LHCN-M2 (cell line): Measurements from ENCODE around the gene SATB2. TPM values are rescaled to one million over a fixed set of nuclear protein-coding genes. Genes with fewer than 3 reads are reported as not detected.

ENCODE experiments used
- DNase-seq: peaks from one replicate; pipeline ENCODE4 v3.0.0-alpha.2; 2012; ENCODE audit warnings: low read depth
- polyA plus RNA-seq: library from polyadenylated mRNA; unstranded; fragments of >200 nt; gene quantifications from one replicate; pipeline ENCODE4 v1.2.1, GENCODE V29; 2012; ENCODE audit warnings: missing spikeins
- total RNA-seq: library from RNA; depleted of rRNA; stranded (reverse); fragments of >200 nt; gene quantifications from 2 replicates; pipeline ENCODE4 v1.2.3, GENCODE V29; 2014; rRNA removed

The SATB2 gene
- total RNA-seq: 9.6 and 10.3 TPM in 2 replicates
- polyA plus RNA-seq: 3.6 TPM

- DNase-seq: peak; percentile 77
These were observed at the start of gene SATB2 for GRCh38 chr2:199457147-199458008. Gene SATB2, minus strand, starts transcription at chr2:199457939. Its CDS starts 1,902 bp downstream, at chr2:199456037.

GRCh38 chr2:199505755-199506403, 48.1 kb upstream of the SATB2 start:
- no peak for DNase-seq

GRCh38 chr2:199503148-199503547, 45.4 kb upstream of the SATB2 start:
- DNase-seq: no peak

- no peak for DNase-seq
These were observed 41.3 kb upstream of the SATB2 start for GRCh38 chr2:199499005-199499404.

GRCh38 chr2:199495147-199495546, 37.4 kb upstream of the SATB2 start:
- peak; percentile 12 for DNase-seq

GRCh38 chr2:199490049-199490448, 32.3 kb upstream of the SATB2 start:
- DNase-seq: no peak

GRCh38 chr2:199488772-199489400, 31.1 kb upstream of the SATB2 start:
- DNase-seq: peak; percentile 59

- peak; percentile 59 for DNase-seq
These were observed 28.1 kb upstream of the SATB2 start for GRCh38 chr2:199485732-199486335.

- DNase-seq: peak; percentile 20
These were observed 27.2 kb upstream of the SATB2 start for GRCh38 chr2:199484927-199485326.

- no peak for DNase-seq
These were observed 23.2 kb upstream of the SATB2 start for GRCh38 chr2:199480966-199481365.

- no peak for DNase-seq
These were observed 19.6 kb upstream of the SATB2 start for GRCh38 chr2:199477277-199477834.

- peak; percentile 58 for DNase-seq
These were observed 13.8 kb upstream of the SATB2 start for GRCh38 chr2:199471443-199472057.

GRCh38 chr2:199470672-199471442, 13.1 kb upstream of the SATB2 start:
- no peak for DNase-seq

- no peak for DNase-seq
These were observed 12.6 kb upstream of the SATB2 start for GRCh38 chr2:199470361-199470671.

GRCh38 chr2:199469514-199470360, 12.0 kb upstream of the SATB2 start:
- no peak for DNase-seq

- no peak for DNase-seq
These were observed 11.1 kb upstream of the SATB2 start for GRCh38 chr2:199468561-199469513.

- no peak for DNase-seq
These were observed 9.5 kb upstream of the SATB2 start for GRCh38 chr2:199467066-199467822.

GRCh38 chr2:199466692-199467065, 8.9 kb upstream of the SATB2 start:
- DNase-seq: no peak
